A549 (cell line): ENCODE data around the gene ASF1B. TPM values are rescaled to one million over a fixed set of nuclear protein-coding genes. Genes with fewer than 3 reads are reported as not detected.
A peak's percentile ranks its signal among the peaks of the same experiment; 100 is the strongest.
"Not testable (repeated sequence)": the region's sequence is repeated elsewhere in the genome, so short reads cannot be mapped to it uniquely, and the experiment has no call there.

ENCODE experiments used
- ATAC-seq, 2 experiments: fragments of 200-7000 bp in 1 of 2; fragments of >200 bp in 1 of 2; cut with Nextera tagmentation in 1 of 2; cut with Tn5 transposase in 1 of 2; 3 replicates each; pipeline versions ENCODE4 v1.8.0 to v1.9.1; 2018 to 2020; ENCODE audit warnings: mild to moderate bottlenecking in 1 of 2, moderate library complexity in 1 of 2
- CTCF ChIA-PET: fragments of 300-600 bp; sonication (Branson Sonifier 250); formaldehyde crosslinking; extraction: SDS; loops from one replicate; lab custom pipeline; 2021; ENCODE audit warnings: antibody characterized with exemption, inconsistent platforms; lab: Yijun Ruan, JAX
- POLR2A ChIA-PET: fragments of 350-600 bp; formaldehyde crosslinking; extraction: SDS; loops from one replicate; lab custom pipeline; 2021; ENCODE audit warnings: antibody characterized with exemption, inconsistent platforms; lab: Yijun Ruan, JAX
- DNase-seq, 2 experiments: peaks; one replicate each; pipeline versions ENCODE4 v3.0.0 to v3.0.0-alpha.2; 2011 to 2016; ENCODE audit warnings: low read depth in 1 of 2, low spot score in 1 of 2
- FAIRE-seq: peaks from 2 replicates; lab custom pipeline; 2011; peaks lifted over from hg19 to GRCh38; lab: Jason Lieb, UNC
- H3K27ac ChIP-seq, 2 experiments: fragments of >200 bp; sonication (Bioruptor Twin); formaldehyde crosslinking; 3 replicates each; pipeline ENCODE4 v1.5.1; 2016 to 2017
- H3K4me1 ChIP-seq: fragments of >200 bp; sonication (Bioruptor Twin); formaldehyde crosslinking; 3 replicates; pipeline ENCODE4 v1.6.1; 2016
- H3K4me2 ChIP-seq: fragments of >200 bp; sonication (Bioruptor Twin); formaldehyde crosslinking; 3 replicates; pipeline ENCODE4 v1.6.1; 2016
- H3K4me3 ChIP-seq: fragments of >200 bp; sonication (Bioruptor Twin); formaldehyde crosslinking; 3 replicates; pipeline ENCODE4 v1.5.1; 2016
- H3K9me3 ChIP-seq: fragments of >200 bp; sonication (Bioruptor Twin); formaldehyde crosslinking; 3 replicates; pipeline ENCODE4 v1.6.1; 2016
- BHLHE40 ChIP-seq: IDR thresholded peaks from 2 replicates; pipeline ENCODE4 v1.6.1; 2012; ENCODE audit warnings: low read depth, low read length, inconsistent platforms
- CHD4 ChIP-seq: fragments of 200-600 bp; sonication (generic); IDR thresholded peaks from 2 replicates; pipeline ENCODE4 v1.6.1; 2016; ENCODE audit warnings: antibody characterized with exemption, mild to moderate bottlenecking, borderline replicate concordance
- EP300 ChIP-seq, 2 experiments: fragments of >200 bp; sonication (Bioruptor Twin); formaldehyde crosslinking; IDR thresholded peaks; 2 replicates in 1 of 2; 3 replicates in 1 of 2; pipeline ENCODE4 v1.6.1; 2016 to 2017
- FOSB ChIP-seq: fragments of 250-450 bp; sonication (Bioruptor Pico); IDR thresholded peaks from 2 replicates; pipeline ENCODE4 v1.5.0; 2020; ENCODE audit warnings: mild to moderate bottlenecking, moderate library complexity
- FOSL2 ChIP-seq, 2 experiments: fragments of 450-650 bp in 1 of 2; fragments of >200 bp in 1 of 2; sonication (Bioruptor Twin) in 1 of 2; formaldehyde crosslinking; IDR thresholded peaks; 2 replicates each; pipeline versions ENCODE4 v1.5.0 to v1.6.1; 2016 to 2020; ENCODE audit warnings: mild to moderate bottlenecking in 1 of 2, moderate library complexity in 1 of 2
- GATA3 ChIP-seq: IDR thresholded peaks from 2 replicates; pipeline ENCODE4 v1.6.1; 2012; ENCODE audit warnings: borderline replicate concordance
- HDAC2 ChIP-seq: fragments of 200-600 bp; sonication (generic); IDR thresholded peaks from 2 replicates; pipeline ENCODE4 v1.6.1; 2016
- HOXB13 ChIP-seq: fragments of 250-450 bp; sonication (Bioruptor Pico); IDR thresholded peaks from 2 replicates; pipeline ENCODE4 v1.5.0; 2020; ENCODE audit warnings: low read depth, mild to moderate bottlenecking, moderate library complexity
- JUN ChIP-seq, 2 experiments: fragments of >200 bp; sonication (Bioruptor Twin); formaldehyde crosslinking; IDR thresholded peaks; 2 replicates in 1 of 2; 3 replicates in 1 of 2; pipeline ENCODE4 v1.6.1; 2016 to 2017
- JUNB ChIP-seq: fragments of >200 bp; sonication (Bioruptor Twin); formaldehyde crosslinking; IDR thresholded peaks from 2 replicates; pipeline ENCODE4 v1.6.1; 2016
- KDM5A ChIP-seq: fragments of 200-600 bp; sonication (generic); IDR thresholded peaks from 2 replicates; pipeline ENCODE4 v1.6.1; 2016; ENCODE audit warnings: antibody characterized with exemption, mild to moderate bottlenecking
- MAZ ChIP-seq: fragments of 150-350 bp; IDR thresholded peaks from 2 replicates; pipeline ENCODE4 v1.6.1; 2014; ENCODE audit warnings: antibody characterized with exemption, low read depth, low read length, borderline replicate concordance
- NPAS2 ChIP-seq: fragments of 250-450 bp; sonication (Bioruptor Pico); IDR thresholded peaks from 2 replicates; pipeline ENCODE4 v1.8.0; 2022; ENCODE audit warnings: mild to moderate bottlenecking, moderate library complexity, borderline replicate concordance
- NR3C1 ChIP-seq: fragments of >200 bp; sonication (Bioruptor Twin); formaldehyde crosslinking; IDR thresholded peaks from 3 replicates; pipeline ENCODE4 v1.6.1; 2017
- PHF8 ChIP-seq: fragments of 200-600 bp; sonication (generic); IDR thresholded peaks from 2 replicates; pipeline ENCODE4 v1.6.1; 2016; ENCODE audit warnings: low read depth, mild to moderate bottlenecking, antibody characterized with exemption, moderate library complexity, borderline replicate concordance
- POLR2AphosphoS2 ChIP-seq: conservative IDR thresholded peaks from 2 replicates; pipeline ENCODE4 v1.6.1; 2012; ENCODE audit warnings: low read length, improper control_type of control experiment, inconsistent platforms
- RFX5 ChIP-seq: fragments of 450-650 bp; IDR thresholded peaks from 2 replicates; pipeline ENCODE4 v1.7.1; 2014; ENCODE audit warnings: antibody characterized with exemption, mild to moderate bottlenecking, moderate library complexity
- RNF2 ChIP-seq: fragments of 200-600 bp; sonication (generic); IDR thresholded peaks from 2 replicates; pipeline ENCODE4 v1.6.1; 2016; ENCODE audit warnings: low read depth, mild to moderate bottlenecking, antibody characterized with exemption, moderate library complexity, borderline replicate concordance
- SREBF2 ChIP-seq: fragments of 450-650 bp; IDR thresholded peaks from 2 replicates; pipeline ENCODE4 v1.6.1; 2014; ENCODE audit warnings: mild to moderate bottlenecking, moderate library complexity
- TP53 ChIP-seq: fragments of 250-450 bp; sonication (Bioruptor Pico); IDR thresholded peaks from 2 replicates; pipeline ENCODE4 v1.5.0; 2021; ENCODE audit warnings: mild to moderate bottlenecking, moderate library complexity
- ZC3H11A ChIP-seq: fragments of 450-650 bp; IDR thresholded peaks from 2 replicates; pipeline ENCODE4 v1.6.1; 2014; ENCODE audit warnings: antibody characterized with exemption, mild to moderate bottlenecking
- ZSCAN20 ChIP-seq: fragments of 250-450 bp; sonication (Bioruptor Pico); IDR thresholded peaks from 2 replicates; pipeline ENCODE4 v1.8.0; 2022; ENCODE audit warnings: mild to moderate bottlenecking, moderate library complexity
- WGBS: methylation state at CpG from one replicate; pipeline ENCODE4 v1.1.6; 2017; ENCODE audit errors: missing lambda C conversion rate; 5-methylcytosine and 5-hydroxymethylcytosine counted together
- polyA plus RNA-seq, 4 experiments: library from polyadenylated mRNA; depleted of rRNA in 3 of 4; stranded (reverse); fragments of >200 nt; fragmentation: RNase III in 1 of 4; extraction: RNeasy Plus Mini Kit Qiagen cat#74134 plus additional on column Dnase treatment in 1 of 4; gene quantifications; 2 replicates in 3 of 4; 3 replicates in 1 of 4; pipeline ENCODE4 v1.2.3, GENCODE V29; 2011 to 2017
- TF ChIP-seq, protein P1 (sequence below): fragments of >200 bp; sonication (Bioruptor Twin); formaldehyde crosslinking; IDR thresholded peaks from 3 replicates; pipeline ENCODE4 v1.6.1; 2016
- TF ChIP-seq, protein P2 (sequence below): fragments of >200 bp; sonication (Bioruptor Twin); formaldehyde crosslinking; IDR thresholded peaks from 3 replicates; pipeline ENCODE4 v1.5.1; 2016
- TF ChIP-seq, protein P3 (sequence below): fragments of 150-350 bp; IDR thresholded peaks from 2 replicates; pipeline ENCODE4 v1.6.1; 2014; ENCODE audit warnings: low read depth, mild to moderate bottlenecking, low read length
- TF ChIP-seq, protein P4 (sequence below): fragments of >200 bp; sonication (Bioruptor Twin); formaldehyde crosslinking; IDR thresholded peaks from 2 replicates; pipeline ENCODE4 v1.6.1; 2016

Gene ASF1B
- polyA plus RNA-seq, 2 of the 4 experiments (the other 2 are of a cell fraction), result 12.1 to 46.2 TPM

DNA sequence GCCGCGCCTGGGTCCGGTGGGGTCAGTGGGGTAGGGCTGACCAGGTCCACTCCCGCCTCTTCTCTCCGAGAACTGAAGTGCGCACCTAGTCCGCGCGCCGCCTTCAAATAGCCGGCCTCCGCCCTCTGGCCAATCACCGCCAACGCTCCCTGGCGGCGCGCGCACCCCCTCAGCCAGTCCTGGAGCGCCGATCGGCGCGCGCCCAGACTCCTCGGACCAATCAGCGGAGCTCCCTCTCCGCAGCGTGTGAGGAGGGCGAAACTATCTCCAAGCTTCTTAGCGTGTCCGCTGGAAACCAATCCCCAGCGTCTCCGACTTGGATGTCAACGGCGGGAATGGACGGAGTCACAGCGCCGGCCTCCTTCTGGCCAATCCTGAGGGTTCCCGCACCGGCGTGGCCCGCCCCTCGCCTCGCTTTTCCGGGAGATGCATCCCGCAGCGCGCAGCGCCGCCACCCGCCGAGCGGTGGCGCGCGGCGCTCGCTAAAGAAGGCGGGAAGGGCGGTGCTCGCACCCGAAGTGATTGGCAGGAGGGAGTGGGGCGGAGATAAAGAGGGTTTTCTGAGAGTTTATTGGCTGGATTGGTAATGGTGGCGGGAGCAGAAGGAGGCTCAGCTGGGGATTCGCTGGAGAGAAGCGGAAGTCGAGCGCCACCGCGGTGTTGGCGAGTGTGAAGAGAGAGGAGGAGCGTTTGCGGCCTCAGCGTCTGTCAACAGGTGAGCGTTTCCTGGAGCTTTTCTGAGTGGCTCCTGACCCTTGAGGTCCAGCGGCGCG is at the start of gene ASF1B (continued):
- TF ChIP-seq, protein P1, sequence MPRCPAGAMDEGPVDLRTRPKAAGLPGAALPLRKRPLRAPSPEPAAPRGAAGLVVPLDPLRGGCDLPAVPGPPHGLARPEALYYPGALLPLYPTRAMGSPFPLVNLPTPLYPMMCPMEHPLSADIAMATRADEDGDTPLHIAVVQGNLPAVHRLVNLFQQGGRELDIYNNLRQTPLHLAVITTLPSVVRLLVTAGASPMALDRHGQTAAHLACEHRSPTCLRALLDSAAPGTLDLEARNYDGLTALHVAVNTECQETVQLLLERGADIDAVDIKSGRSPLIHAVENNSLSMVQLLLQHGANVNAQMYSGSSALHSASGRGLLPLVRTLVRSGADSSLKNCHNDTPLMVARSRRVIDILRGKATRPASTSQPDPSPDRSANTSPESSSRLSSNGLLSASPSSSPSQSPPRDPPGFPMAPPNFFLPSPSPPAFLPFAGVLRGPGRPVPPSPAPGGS, result peak; percentile 39; the same call in 1 of the 3 replicates
- TF ChIP-seq JUN (IDR thresholded peaks at IDR 0.05), result no peak; a peak in 1 of 5 replicates
- no peak for TF ChIP-seq ZC3H11A
- TF ChIP-seq POLR2AphosphoS2, result no peak
- TF ChIP-seq EP300 (IDR thresholded peaks at IDR 0.05), result no peak
- no peak for TF ChIP-seq TP53 (CRISPR knock-in tag)
- TF ChIP-seq ZSCAN20 (CRISPR knock-in tag), result no peak
- no peak for TF ChIP-seq CHD4
- no peak for TF ChIP-seq NR3C1
- TF ChIP-seq RFX5, result peak; percentile 66
- no peak for TF ChIP-seq FOSL2 (IDR thresholded peaks at IDR 0.05)
- TF ChIP-seq FOSL2 (CRISPR knock-in tag; IDR thresholded peaks at IDR 0.05), result no peak
- TF ChIP-seq, all 56 proteins: peak for 10

DNA sequence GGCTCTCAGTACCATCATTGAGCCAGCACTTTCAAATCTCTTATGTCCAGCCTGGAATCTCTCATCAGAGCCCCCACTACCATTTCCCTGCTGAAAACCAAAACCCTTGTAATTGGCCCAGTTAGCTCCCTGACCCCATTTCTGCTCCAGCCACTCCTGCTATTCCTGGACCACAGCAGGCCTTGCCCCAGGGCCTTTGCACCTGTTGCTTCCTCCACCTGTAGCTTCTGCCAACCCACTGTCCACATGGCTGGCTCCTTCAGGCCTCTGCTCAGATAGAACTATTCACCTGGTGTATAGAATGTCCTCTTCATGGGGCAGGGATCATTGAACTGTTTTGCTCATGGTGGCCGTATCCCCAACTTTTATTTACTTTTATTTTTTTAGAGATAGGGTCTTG is 49.3 kb upstream of the ASF1B start:
- DNase-seq, H3K4me1 ChIP-seq, H3K4me3 ChIP-seq, H3K9me3 ChIP-seq, ATAC-seq, H3K4me2 ChIP-seq, POLR2A ChIA-PET, FAIRE-seq, H3K27ac ChIP-seq: not testable (repeated sequence)
- CTCF ChIA-PET, result interaction anchor here (1.5 to 2.9 kb wide), 2 partner anchors 49 to 163 kb away, joined by 4 to 11 read pairs; partner anchors contain the start of gene ASF1B
- WGBS, result 94% methylated on average over 1 of the region's 1 CpG

DNA sequence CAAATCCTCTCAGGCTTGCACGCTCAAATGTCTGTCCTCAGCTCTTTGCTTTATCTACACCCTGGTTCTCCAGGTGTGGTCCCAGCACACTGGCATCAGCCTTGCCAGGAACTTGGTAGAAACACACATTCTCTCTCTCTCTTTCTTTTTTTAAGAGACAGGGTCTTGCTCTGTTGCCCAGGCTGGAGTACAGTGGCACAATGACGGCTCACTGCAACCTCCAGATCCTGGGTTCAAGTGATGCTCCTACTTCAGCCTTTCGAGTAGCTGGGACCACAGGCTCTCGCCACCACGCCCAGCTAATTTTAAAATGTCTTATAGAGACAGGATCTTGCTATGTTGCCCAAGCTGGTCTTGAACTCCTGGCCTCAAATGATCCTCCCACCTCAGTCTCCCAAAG is 48.8 kb upstream of the ASF1B start:
- Histone ChIP-seq H3K9me3 (no peaks in the 10 kb centered on the region), H3K4me2 (no peak overlapping the region), H3K4me3 (no peak overlapping the region), H3K4me1 (no peaks in the 10 kb centered on the region), H3K27ac (no peak overlapping the region)
- DNase-seq (no peak), ATAC-seq (no peak), FAIRE-seq (no peak)
- TF ChIP-seq, protein P2, sequence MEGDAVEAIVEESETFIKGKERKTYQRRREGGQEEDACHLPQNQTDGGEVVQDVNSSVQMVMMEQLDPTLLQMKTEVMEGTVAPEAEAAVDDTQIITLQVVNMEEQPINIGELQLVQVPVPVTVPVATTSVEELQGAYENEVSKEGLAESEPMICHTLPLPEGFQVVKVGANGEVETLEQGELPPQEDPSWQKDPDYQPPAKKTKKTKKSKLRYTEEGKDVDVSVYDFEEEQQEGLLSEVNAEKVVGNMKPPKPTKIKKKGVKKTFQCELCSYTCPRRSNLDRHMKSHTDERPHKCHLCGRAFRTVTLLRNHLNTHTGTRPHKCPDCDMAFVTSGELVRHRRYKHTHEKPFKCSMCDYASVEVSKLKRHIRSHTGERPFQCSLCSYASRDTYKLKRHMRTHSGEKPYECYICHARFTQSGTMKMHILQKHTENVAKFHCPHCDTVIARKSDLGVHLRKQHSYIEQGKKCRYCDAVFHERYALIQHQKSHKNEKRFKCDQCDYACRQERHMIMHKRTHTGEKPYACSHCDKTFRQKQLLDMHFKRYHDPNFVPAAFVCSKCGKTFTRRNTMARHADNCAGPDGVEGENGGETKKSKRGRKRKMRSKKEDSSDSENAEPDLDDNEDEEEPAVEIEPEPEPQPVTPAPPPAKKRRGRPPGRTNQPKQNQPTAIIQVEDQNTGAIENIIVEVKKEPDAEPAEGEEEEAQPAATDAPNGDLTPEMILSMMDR, result no peak
- TF ChIP-seq HDAC2, result no peak
- TF ChIP-seq KDM5A, result no peak
- no peak for TF ChIP-seq RNF2
- TF ChIP-seq BHLHE40, result no peak
- TF ChIP-seq PHF8, result no peak
- no peak for TF ChIP-seq NR3C1
- no peak for TF ChIP-seq TP53 (CRISPR knock-in tag)
- TF ChIP-seq, protein P3, sequence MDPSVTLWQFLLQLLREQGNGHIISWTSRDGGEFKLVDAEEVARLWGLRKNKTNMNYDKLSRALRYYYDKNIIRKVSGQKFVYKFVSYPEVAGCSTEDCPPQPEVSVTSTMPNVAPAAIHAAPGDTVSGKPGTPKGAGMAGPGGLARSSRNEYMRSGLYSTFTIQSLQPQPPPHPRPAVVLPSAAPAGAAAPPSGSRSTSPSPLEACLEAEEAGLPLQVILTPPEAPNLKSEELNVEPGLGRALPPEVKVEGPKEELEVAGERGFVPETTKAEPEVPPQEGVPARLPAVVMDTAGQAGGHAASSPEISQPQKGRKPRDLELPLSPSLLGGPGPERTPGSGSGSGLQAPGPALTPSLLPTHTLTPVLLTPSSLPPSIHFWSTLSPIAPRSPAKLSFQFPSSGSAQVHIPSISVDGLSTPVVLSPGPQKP, result no peak
- TF ChIP-seq NPAS2 (CRISPR knock-in tag), result no peak
- TF ChIP-seq JUNB, result no peak
- TF ChIP-seq HOXB13, result no peak
- TF ChIP-seq SREBF2, result no peak
- TF ChIP-seq, protein P4, sequence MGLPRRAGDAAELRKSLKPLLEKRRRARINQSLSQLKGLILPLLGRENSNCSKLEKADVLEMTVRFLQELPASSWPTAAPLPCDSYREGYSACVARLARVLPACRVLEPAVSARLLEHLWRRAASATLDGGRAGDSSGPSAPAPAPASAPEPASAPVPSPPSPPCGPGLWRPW, result no peak
- TF ChIP-seq GATA3, result no peak
- no peak for TF ChIP-seq FOSB
- no peak for TF ChIP-seq MAZ
- CTCF ChIA-PET, result interaction anchor here (0.9 to 2.9 kb wide), 4 partner anchors 9 to 163 kb away, joined by 3 to 11 read pairs (median 4); partner anchors contain the start of gene ASF1B
- WGBS, result 71% methylated on average over 3 of the region's 5 CpGs
- POLR2A ChIA-PET, result no interaction called here
